HG03457 (cell line): Measurements from ENCODE around the gene ANKS1B.
"Not testable (repeated sequence)": the region's sequence is repeated elsewhere in the genome, so short reads cannot be mapped to it uniquely, and the experiment has no call there.

Source experiments
- ATAC-seq: cut with Tn5 transposase; IDR thresholded peaks from one replicate; pipeline ENCODE4 v1.9.1; 2021; ENCODE audit warnings: moderate number of reproducible peaks; ENCODE audit not compliant: unreplicated experiment

Gene ANKS1B

DNA sequence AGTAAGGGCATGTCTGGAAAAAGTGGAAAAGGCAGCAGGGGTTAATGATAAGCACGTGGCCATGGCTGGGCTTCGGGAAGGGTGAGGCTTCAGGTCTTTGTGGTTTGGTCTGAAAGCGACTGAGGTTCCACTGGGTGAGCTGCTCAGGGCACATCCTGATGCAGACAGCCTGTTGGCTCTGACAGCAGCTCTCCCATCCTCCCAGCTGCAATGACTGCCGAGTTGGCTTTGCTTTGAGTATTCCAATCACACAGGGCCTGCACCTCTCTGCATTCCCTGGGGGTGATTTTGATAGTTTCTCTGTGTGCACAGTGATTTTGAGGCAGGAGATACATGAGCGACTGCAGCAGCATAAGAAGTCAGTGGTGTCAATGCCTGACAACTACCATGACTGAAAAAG lies 948.9 kb downstream of the ANKS1B start:
- no peak for ATAC-seq

DNA sequence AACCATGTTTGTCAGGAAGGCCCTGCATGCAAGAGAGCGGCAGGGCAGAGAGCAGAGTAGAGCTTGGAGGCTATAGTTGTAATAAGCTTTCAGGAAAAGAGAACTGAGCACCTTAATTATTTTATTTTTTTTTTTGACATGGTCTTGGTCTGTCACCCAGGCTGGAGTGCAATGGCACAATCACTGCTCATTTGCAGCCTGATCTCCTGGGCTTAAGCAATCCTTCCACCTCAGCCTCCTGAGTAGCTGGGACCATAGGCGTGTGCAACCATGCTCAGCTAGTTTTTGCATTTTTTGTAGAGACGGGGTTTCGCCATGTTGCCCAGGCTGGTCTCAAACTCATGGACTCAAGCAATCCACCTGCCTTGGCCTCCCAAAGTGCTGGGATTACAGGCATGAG lies 950.5 kb downstream of the ANKS1B start:
- not testable (repeated sequence) for ATAC-seq

DNA sequence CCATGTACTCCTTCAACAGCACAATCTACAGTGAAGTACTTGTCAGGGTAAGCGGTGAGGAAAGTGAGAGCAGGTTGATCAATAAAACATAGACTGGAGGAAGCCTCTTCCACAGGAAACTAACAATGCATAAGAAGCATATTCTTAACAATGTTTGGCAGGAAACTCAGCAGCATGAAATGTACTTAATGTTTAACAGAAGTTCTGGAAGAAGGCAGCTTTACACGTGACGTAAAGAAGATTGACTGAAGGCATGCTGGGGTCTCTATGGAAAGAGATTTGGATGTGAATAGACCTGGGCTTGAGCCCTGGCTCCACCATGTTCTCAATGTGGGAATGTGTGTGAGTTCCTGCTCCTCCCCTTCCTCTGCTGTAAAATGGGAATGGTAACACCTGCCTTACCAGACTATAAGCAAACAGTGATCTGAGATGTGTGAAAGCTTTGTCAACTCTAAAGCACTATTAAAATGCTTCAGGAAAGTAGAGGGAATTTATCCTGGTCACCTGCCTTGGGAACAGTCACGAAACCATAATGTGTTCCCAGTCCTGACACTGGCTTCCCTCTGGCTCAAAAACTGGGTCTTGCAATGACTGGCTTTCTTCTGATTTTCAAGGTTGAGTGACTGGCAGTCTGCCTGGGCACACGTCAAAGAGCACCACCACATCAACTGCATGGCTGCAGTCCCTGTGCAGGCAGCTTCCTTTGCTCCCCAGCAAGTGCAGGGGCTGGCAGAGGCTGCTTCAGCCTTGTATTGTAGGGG lies 955.0 kb downstream of the ANKS1B start:
- no peak for ATAC-seq

DNA sequence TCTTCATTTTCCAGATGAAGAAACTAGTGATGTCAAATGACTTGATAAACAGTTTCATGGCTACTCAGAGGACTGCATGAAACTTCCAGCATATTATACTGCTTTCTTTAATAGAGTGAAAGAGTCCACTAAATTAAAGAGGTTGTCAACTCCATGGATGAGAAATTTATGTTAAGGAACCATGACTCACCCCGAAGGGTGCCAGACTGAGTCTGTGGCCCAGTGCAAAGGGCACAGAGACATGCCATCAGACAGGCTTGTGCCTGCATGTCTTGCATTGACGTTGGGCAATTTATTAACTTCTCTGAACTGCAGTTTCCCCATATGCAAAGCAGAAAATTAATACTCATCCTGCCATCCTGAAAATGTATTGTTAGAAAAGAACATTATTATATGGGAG lies 957.3 kb downstream of the ANKS1B start:
- no peak for ATAC-seq

DNA sequence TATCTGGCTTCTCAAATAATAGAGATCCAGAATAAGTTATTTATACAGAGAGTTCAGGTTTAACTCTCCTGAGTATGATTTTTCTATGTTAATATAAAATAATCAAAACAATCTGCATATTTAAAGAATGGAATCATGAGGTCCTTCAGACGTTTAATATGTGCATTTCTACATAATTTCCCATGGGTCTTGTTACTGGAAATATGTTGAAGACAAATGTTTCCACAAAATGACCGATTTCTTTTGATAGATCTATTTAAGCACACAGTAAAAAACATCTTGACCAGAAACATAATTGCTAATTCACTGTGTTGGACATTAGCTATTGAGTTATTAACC lies 957.7 kb downstream of the ANKS1B start:
- ATAC-seq, result no peak

DNA sequence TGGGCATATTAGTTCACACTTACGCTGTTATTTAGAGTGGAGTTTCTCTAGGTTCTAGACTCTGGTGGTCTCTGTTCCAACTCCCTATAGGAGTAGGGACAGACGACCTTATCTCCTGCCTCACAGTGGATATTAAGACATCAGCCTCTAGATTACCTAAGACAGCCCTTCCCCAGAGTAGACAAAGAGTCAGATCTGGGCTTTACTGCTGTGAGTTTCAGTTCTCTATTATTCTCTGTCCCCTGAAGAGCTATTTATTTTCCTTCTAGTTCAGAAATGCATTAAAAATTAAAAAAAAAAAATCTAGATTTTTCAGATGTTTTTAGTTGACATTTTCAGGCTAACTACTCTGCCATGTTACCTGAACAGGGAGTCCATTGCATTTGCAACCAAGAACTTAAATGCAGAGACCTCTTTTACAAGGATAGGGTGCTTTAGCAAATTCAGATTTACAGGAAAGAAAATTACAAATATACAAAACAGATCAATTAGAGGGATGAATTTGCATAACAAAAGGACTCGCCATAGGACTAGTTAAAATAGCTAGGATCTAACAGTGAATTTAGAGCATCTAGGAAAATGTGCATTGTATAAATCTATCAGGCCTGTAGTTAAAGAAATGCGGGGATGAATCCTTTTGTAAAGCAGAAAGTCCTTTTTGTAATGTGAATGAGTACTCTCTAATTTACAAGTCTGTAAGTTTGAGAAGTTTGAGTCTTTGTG lies 958.2 kb downstream of the ANKS1B start:
- ATAC-seq, result no peak

DNA sequence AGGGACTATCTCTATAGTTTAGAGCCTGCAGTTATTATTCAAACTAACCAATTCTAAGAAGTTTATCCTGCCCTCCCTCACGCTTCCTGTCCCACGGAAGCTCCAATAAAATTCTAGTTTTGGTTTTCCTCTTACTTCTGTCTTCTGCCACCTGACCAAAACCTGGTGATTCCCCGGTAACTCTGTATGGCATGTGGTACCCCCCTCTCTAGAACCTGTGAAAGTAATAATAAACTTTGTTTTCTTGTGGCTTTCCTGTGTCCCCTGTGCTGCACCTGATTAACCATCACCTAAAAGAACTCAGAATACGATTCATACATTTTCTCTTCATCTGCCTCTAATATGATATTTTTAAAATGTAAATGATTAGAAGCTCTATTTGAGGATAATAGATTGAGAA lies 959.9 kb downstream of the ANKS1B start:
- ATAC-seq, result no peak

DNA sequence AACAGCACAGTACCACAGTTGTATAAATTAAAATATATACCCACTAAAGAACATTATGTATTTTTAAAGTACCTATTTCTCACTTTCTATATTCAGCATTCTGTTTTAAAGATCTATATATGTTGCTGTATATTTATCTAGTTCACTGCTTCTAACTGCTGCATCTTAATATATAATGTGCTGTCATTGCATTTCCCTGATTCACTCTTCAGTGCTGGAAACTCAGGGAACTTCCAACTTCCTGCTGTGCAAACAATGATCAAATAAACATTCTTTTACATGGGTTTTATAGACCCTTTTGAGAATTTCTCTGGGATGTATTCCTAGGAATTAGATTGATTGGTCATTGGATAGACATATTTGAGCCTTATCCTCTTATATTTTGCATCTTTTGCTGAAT lies 960.5 kb downstream of the ANKS1B start:
- no peak for ATAC-seq

DNA sequence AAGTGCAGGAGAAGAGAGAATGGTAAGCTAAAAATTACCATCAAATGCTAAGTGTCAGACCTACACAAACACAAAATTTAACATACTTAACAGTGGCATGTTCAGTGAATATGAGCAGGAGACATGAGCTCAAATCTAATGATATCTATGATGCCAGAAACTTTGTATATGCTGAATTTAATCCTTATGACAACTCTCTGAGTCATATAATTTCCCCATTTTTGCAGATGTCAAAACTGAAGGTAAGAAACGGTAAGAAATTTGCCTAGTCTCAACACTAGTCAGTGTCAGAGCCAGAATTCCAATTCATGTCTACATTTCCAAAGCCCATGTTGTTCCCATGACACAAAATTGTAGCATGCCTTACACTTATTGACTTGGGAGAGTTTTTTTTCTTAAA lies 963.9 kb downstream of the ANKS1B start:
- no peak for ATAC-seq

DNA sequence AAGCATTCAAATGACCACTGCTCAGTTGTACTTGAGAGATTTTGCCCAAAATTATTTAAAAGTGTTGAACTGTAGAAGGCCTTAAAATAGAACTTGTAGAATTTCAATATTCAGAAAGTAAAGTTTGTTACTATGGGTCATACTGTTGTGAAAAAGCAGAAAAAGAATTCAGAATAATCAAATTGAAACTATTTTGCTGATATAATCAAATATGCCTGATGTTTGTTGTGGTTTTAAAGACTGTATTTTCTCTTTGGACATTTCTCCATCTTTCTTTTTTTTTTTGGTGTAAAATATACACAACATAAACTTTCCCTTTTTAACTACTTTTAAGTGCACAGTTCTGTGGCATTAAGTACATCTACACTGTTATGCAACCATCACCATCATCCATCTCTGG lies 964.9 kb downstream of the ANKS1B start:
- ATAC-seq, result no peak

DNA sequence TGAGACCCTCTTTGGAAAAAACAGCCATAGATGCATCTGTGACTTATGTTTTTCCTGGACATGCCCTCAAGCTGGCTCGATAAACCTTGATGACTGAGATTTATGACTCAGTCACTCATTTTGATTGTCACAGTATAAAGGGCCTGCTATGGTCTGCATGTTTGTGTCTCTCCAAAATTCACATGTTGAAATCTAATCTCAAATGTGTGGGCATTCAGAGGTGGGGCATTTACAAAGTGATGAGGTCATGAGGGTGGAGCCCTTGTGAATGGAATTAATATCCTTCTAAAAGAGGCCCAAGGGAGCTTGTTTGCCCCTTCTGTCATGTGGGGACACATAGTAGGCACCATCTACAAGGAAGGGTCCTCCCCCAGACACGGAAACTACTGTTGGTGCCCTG lies 966.8 kb downstream of the ANKS1B start:
- no peak for ATAC-seq

DNA sequence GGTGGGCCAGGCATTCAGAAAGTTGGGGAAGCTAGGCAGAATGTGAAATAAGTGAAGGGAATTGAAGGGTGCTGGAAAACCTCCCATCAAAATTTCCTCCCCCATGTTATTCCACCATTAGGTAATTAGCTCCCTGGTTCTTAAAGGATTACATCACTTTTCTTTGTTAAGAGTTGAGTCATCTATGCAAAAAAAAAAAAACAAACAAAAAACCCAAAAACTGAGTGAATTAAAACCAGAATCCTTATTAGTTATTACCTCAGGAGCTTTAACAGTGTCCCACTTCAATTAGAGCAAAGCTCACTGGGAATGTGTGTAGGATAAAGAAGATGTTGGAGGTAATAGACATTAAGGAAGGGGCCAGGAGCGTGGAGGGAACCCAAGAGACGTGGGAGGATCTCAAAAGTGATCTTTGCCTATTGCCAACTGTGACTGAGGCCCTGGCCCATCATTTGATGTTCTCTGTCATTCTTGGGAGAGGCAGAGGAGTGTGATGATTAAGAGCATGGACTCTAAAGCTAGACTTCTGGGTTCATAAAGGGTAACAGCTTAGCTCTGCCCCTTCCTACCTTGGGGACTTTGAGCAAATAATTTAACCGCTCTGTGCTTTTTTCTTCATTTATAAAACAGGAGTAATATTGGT lies 975.0 kb downstream of the ANKS1B start:
- ATAC-seq, result no peak

DNA sequence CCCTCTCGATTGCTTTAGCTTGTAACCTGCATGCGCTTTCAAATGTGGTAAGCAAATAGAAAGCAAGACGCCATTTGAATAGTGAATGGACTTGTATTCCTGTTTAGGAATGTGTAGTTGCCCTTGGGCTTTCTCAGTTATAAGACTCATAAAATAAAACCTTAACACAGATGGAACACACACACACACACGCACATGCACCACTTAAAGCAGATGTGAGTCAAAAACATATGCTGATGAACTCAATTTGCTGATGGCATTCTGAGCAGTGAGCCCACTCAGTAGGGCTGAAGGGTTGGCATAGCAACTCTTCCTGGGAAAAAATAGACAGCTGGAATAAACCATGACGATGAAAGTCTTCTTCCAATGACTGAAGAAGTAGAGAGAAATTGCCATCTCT lies 979.1 kb downstream of the ANKS1B start:
- ATAC-seq, result no peak

DNA sequence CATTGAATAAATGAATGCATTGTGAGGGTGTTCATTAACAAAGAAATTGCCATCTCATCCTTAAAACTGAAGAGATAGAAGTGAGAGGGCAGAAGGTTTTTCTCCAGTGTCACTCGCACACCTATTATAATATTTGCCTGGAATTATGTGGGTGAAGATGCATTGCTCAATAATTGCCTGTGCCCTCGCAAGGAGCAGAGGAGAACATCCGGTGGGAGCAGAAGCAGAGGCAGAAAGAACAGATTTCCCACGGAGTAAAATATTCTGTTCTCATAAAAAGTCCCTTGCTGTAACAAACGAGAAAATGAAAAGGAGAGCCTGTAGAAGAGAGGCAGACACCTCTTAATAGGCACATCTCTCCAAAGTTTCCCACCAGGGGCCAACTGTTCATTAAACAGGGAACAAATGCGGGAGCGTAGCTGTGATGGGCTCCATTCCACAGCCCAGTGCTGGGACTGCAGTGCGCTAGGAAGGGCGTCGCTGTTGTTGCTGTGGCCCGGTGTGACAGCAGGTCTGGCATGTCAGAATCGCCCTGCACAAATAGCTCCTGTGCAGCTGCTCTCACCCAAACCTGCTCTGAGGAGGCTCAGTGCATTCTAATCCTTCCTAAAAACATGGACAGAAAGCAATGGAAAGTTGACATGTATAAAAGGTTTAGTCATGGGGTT lies 979.8 kb downstream of the ANKS1B start:
- ATAC-seq, result no peak

DNA sequence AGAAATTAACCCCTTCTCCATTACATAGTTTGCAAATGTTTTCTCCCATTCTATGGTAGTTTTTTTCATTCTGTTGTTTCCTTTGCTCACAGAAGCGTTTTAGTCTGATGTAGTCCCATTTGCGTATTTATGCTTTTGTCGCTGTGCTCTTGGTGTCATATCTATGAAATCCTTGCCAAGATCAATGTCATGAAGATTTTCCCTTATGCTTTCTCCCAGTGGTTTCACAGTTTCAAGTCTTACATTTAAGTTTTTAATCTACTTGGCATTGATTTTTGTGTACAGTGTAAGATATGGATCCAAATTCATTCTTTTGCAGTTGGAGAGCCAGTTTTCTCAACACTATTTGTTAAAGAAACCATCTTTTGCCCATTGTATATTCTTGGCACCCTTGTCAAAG lies 982.0 kb downstream of the ANKS1B start:
- no peak for ATAC-seq

DNA sequence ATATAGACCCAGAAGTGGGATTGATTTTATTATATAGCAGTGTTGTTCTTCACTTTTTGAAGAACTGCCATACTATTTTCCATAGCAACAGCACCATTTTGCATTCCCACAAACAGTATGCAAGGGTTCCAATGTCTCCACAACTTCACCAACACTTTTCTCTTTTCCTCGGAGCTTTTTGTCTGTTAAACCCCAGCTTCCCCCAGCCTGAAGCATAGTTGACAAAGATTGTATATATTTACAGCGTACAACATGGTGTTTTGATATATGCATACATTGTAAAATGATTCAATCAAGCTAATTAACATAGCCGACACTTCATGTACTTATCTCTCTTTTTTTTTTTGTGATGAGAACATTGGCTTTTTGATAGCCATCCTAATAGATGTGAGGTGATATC lies 982.6 kb downstream of the ANKS1B start:
- ATAC-seq, result no peak

DNA sequence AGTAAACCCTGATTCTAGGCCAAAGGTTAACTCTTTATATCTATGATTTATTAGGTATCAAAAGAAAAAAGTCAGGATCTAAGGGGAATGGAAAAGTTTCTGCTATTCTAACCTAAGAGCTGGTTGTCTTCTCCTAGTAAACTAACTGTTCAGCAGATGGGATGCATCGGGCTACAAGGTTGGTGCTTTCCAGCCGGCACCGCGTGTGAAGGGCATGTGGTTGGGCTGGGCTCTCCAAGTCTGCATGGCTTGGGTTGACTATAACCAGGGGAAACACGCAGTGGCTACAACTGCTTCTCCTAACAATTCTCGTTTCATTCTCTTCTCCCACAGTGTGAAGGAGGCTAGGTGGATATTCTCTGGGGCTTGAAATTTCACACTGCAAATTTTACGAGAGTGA lies 985.2 kb downstream of the ANKS1B start:
- ATAC-seq, result no peak

DNA sequence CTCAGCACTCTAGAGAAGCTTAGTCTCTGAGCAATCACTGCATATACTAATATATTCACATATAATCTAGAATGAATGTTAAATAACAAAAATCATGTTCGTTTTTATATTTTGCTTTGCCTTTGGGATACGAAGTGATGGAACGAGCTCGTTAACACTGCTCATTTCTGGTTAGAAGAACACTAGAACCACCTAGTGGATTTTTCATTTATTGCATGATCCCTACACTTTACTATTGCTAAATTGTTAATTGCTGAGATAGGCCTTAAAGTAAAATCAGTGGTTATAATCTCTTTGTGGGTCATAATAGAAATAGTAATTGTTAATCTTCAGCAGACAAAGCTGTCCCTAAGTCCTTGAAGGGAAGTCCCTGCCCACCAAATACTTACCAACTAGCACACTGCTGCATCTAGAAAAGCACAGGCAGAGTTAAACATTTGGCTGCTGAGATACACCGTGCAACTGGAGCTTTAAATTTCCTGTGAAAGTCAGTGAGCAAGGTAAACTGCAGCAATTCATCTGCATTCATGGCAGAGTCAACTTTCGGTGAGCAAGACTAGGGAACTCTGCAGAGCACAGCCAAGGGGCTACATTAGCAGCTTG lies 985.9 kb downstream of the ANKS1B start:
- ATAC-seq, result peak; percentile 79

DNA sequence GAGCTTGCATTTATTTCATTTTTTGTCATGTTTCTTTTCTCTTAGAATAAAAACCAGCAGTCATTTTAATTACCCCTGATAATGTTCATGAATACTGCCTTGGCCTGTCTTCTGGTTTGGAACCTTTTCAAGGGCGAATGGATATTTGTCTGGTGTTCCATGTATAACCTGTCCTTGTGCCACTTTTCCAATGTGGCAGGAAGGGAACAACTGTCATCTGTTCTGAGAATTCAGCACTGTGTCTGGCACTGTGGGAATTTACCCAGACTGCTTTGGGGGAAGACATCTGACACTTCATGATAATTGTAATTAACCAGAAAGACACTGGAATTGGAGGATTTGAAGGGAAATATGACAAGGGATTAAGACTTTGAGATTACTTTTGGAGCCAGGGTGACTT lies 986.8 kb downstream of the ANKS1B start:
- ATAC-seq, result no peak

DNA sequence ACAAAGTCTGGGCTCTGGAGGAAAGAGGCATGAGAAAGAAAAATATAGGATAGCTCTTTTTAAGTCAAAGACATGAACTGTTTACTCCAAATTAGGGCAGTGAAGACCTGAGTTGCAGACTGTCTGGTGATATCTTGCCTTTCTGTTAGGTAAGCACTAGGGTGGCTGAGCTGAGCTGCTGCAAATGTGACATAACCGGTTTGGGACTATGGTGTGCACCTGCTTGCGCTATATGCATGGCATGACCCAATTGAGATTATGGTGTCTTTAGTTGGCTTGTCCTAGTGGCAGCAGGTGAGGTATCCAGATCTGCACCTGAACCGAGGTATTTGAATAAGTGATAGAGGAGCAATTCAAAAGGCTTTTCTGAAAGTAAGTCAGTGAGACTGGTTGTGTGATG lies 994.1 kb downstream of the ANKS1B start:
- ATAC-seq, result no peak

DNA sequence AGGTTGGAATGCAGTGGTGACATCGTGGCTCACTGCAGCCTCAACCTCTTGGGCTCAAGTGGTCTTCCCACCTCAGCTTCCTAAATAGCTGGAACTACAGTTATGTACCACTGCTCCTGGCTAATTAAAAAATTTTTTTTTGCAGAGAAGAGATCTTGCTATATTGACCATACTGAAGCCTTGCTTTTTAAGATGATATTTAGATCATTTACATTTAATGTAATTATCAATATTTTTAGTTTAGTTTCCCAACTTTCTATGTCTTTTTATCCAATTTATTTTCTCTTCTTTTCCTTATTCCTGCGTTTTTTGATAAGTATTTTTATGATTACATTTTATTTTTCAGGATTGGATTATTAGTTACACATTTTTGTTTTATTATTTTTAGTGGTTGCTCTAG lies 999.6 kb downstream of the ANKS1B start:
- ATAC-seq, result no peak
